GM21786 (cell line): Measurements from ENCODE around the gene PDXK.

ENCODE experiments used
- ATAC-seq: cut with Tn5 transposase; IDR thresholded peaks from one replicate; pipeline ENCODE4 v1.9.1; 2021; ENCODE audit not compliant: unreplicated experiment

The PDXK gene

GRCh38 chr21:43740497-43741156 lies 21.7 kb downstream of the PDXK start:
- no peak for ATAC-seq

GRCh38 chr21:43741423-43742096 lies 22.6 kb downstream of the PDXK start:
- ATAC-seq, result no peak

- ATAC-seq, result no peak
Measured at GRCh38 chr21:43743947-43744346, 25.0 kb downstream of the PDXK start.

GRCh38 chr21:43744725-43745124 lies 25.8 kb downstream of the PDXK start:
- no peak for ATAC-seq

GRCh38 chr21:43745772-43746517 lies 27.0 kb downstream of the PDXK start:
- no peak for ATAC-seq

- no peak for ATAC-seq
Measured at GRCh38 chr21:43748622-43749021, 29.7 kb downstream of the PDXK start.

GRCh38 chr21:43749651-43750262 lies 30.8 kb downstream of the PDXK start:
- no peak for ATAC-seq

GRCh38 chr21:43750339-43751033 lies 31.6 kb downstream of the PDXK start:
- no peak for ATAC-seq

- no peak for ATAC-seq
Measured at GRCh38 chr21:43751955-43752591, 33.1 kb downstream of the PDXK start.

GRCh38 chr21:43752758-43753438 lies 34.0 kb downstream of the PDXK start:
- no peak for ATAC-seq

- no peak for ATAC-seq
Measured at GRCh38 chr21:43753439-43753799, 34.5 kb downstream of the PDXK start.

- no peak for ATAC-seq
Measured at GRCh38 chr21:43754948-43755781, 36.2 kb downstream of the PDXK start.

- no peak for ATAC-seq
Measured at GRCh38 chr21:43755820-43756594, 37.1 kb downstream of the PDXK start.

- ATAC-seq, result no peak
Measured at GRCh38 chr21:43757601-43758000, 38.7 kb downstream of the PDXK start.

- no peak for ATAC-seq
Measured at GRCh38 chr21:43758111-43758641, 39.2 kb downstream of the PDXK start.

- no peak for ATAC-seq
Measured at GRCh38 chr21:43758811-43759210, 39.9 kb downstream of the PDXK start.

GRCh38 chr21:43759651-43760050 lies 40.7 kb downstream of the PDXK start:
- ATAC-seq, result no peak

GRCh38 chr21:43760391-43760958 lies 41.5 kb downstream of the PDXK start:
- no peak for ATAC-seq
